Fibroblast of villous mesenchyme (primary cell): Measurements from ENCODE around the gene SCAMP2. TPM values are rescaled to one million over a fixed set of nuclear protein-coding genes. Genes with fewer than 3 reads are reported as not detected.

Source experiments
- DNase-seq: peaks from one replicate; pipeline ENCODE4 v3.0.0-alpha.2; 2010; ENCODE audit warnings: low read depth
- H3K4me3 ChIP-seq: 2 replicates; pipeline ENCODE4 v1.5.1; 2011; ENCODE audit warnings: low read depth, mild to moderate bottlenecking, low read length
- total RNA-seq: library from RNA; depleted of rRNA; stranded (reverse); fragments of >200 nt; gene quantifications from 2 replicates; pipeline ENCODE4 v1.2.3, GENCODE V29; 2012
- TF ChIP-seq, protein P1 (sequence below): IDR thresholded peaks from 2 replicates; pipeline ENCODE4 v1.5.1; 2012; ENCODE audit warnings: low read depth, mild to moderate bottlenecking, low read length; ENCODE audit not compliant: insufficient read depth

SCAMP2 gene
- total RNA-seq, 1 donor, result 33.7 TPM

GRCh38 chr15:74826921-74827320, 46.2 kb downstream of the SCAMP2 start:
- TF ChIP-seq, protein P1, sequence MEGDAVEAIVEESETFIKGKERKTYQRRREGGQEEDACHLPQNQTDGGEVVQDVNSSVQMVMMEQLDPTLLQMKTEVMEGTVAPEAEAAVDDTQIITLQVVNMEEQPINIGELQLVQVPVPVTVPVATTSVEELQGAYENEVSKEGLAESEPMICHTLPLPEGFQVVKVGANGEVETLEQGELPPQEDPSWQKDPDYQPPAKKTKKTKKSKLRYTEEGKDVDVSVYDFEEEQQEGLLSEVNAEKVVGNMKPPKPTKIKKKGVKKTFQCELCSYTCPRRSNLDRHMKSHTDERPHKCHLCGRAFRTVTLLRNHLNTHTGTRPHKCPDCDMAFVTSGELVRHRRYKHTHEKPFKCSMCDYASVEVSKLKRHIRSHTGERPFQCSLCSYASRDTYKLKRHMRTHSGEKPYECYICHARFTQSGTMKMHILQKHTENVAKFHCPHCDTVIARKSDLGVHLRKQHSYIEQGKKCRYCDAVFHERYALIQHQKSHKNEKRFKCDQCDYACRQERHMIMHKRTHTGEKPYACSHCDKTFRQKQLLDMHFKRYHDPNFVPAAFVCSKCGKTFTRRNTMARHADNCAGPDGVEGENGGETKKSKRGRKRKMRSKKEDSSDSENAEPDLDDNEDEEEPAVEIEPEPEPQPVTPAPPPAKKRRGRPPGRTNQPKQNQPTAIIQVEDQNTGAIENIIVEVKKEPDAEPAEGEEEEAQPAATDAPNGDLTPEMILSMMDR, result no peak
- no peak for DNase-seq
- no peak overlapping the region for H3K4me3 ChIP-seq

DNA sequence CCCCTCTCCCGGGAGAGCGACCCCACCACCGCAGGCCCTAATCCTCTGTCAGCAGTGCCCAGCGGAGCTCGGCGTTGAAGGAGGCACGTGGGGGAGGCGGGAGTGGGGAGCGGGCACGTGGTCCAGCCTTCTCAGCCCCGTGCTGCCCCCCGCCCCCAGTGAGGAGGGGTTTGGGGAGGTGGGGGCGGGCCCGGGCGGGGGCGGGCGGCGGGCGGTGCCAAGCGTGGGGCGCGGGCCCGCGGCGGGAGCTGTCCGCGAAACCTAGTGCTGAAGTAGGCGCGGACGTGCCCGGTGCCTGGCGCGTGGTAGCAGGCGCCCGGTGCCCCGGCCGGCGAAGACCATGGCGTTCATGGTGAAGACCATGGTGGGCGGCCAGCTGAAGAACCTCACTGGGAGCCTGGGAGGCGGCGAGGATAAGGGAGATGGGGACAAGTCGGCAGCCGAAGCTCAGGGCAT, 46.8 kb downstream of the SCAMP2 start, which contains the start of gene CPLX3:
TSS of gene CPLX3 (plus strand) at position 264 of the 456 bp plus-strand sequence. CDS start at position 341, 77 bp downstream.
- TF ChIP-seq, protein P1, result no peak
- H3K4me3 ChIP-seq, result no peak within 1 kb of the TSS
- DNase-seq, result peak; percentile 19

- no peak for DNase-seq
- no peak overlapping the region for H3K4me3 ChIP-seq
- TF ChIP-seq, protein P1, result no peak
These were observed 47.3 kb downstream of the SCAMP2 start for GRCh38 chr15:74825866-74826265.

DNA sequence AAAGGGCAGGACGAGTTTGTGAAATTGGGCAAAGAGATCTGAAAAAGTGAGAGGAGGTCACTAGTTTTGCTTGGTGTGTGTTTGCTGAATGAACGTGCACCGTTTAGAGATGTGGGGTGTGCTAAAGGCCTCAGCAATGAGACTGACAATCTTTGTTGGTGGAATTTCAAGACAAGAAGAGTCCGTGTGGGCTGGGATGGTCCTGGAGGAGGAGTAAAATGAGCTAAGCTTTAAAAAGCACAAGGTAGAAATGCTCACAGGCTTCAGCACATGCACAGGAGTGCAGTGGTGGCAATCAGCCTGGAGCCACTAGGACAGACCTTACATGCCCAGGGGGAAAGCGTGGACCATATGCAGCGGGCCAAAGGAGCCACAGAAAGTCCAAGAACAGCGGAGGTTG, 48.2 kb downstream of the SCAMP2 start:
- H3K4me3 ChIP-seq, result no peak overlapping the region
- no peak for DNase-seq
- TF ChIP-seq, protein P1, result no peak

- no peak overlapping the region for H3K4me3 ChIP-seq
- TF ChIP-seq, protein P1, result no peak
- DNase-seq, result no peak
These were observed 49.8 kb downstream of the SCAMP2 start for GRCh38 chr15:74823324-74823723.

GRCh38 chr15:74822233-74822632, 50.9 kb downstream of the SCAMP2 start:
- H3K4me3 ChIP-seq, result no peak overlapping the region
- TF ChIP-seq, protein P1, result no peak
- no peak for DNase-seq

DNA sequence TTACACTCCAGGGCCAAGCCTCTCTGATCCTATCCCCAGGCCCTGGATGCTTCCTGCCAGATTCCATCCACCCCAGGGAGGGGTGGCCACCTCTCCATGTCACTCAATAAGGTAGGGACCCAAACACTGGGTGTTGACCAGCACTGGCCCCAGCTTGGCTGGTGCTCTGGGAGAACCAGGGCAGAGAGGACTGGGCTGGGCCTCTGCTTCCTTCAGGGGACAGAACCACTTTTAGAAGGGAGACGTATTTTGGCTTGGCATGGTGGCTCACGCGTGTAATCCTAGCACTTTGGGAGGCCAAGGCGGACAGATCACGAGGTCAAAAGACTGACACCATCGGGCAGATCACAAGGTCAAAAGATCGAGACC, 51.4 kb downstream of the SCAMP2 start:
- TF ChIP-seq, protein P1, result no peak
- DNase-seq, result no peak

More for the DNA sequence above, 51.4 kb downstream of the SCAMP2 start:
- H3K4me3 ChIP-seq, result no peak overlapping the region
